Right atrium auricular region (tissue), 2 donors: Measurements from ENCODE around the gene HADHB. TPM values are rescaled to one million over a fixed set of nuclear protein-coding genes. Genes with fewer than 3 reads are reported as not detected.
A peak's percentile ranks its signal among the peaks of the same experiment; 100 is the strongest.
"Not testable (repeated sequence)": the region's sequence is repeated elsewhere in the genome, so short reads cannot be mapped to it uniquely, and the experiment has no call there.

Source experiments
- DNase-seq: peaks from one replicate; pipeline ENCODE4 v3.0.0-alpha.2; 2019; ENCODE audit warnings: low spot score
- H3K27ac ChIP-seq, 2 donors: fragments of 200-600 bp; sonication (generic); 1 replicate in 1 of 2; 2 replicates in 1 of 2; pipeline ENCODE4 v1.5.1; 2016 to 2019
- H3K27me3 ChIP-seq, 2 donors: fragments of 200-600 bp; sonication (generic); one replicate each; pipeline versions ENCODE4 v1.5.1 to v1.6.0; 2017 to 2019
- H3K36me3 ChIP-seq: fragments of 200-600 bp; sonication (generic); one replicate; pipeline ENCODE4 v1.5.1; 2016
- H3K4me1 ChIP-seq, 2 donors: fragments of 200-600 bp; sonication (generic); one replicate each; pipeline versions ENCODE4 v1.5.1 to v1.6.0; 2017 to 2019
- H3K4me3 ChIP-seq, 2 donors: fragments of 200-600 bp; sonication (generic); 1 replicate in 1 of 2; 2 replicates in 1 of 2; pipeline ENCODE4 v1.5.1; 2017 to 2019; ENCODE audit warnings: mild to moderate bottlenecking in 1 of 2, moderate library complexity in 1 of 2
- H3K9me3 ChIP-seq, 2 donors: fragments of 200-600 bp; sonication (generic); one replicate each; pipeline ENCODE4 v1.5.1; 2019
- CTCF ChIP-seq, 2 donors: fragments of 200-600 bp; sonication (generic); IDR thresholded peaks; one replicate each; pipeline ENCODE4 v1.5.1; 2019; ENCODE audit warnings: antibody characterized with exemption in 2 of 2
- total RNA-seq, 2 donors: library from RNA; depleted of rRNA; stranded (reverse); fragments of >200 nt; gene quantifications; one replicate each; pipeline ENCODE4 v1.1.0, GENCODE V29; 2016

Gene HADHB
- total RNA-seq, 2 donors from 2014 or later, result 756 to 770 TPM

- H3K4me1 ChIP-seq, result peaks cover 0 to 29% of the 10 kb centered on the region in 2 donors
- no peak overlapping the region for H3K4me3 ChIP-seq
- H3K9me3 ChIP-seq, result no peaks in the 10 kb centered on the region
- H3K27me3 ChIP-seq, result no peaks in the 10 kb centered on the region
- H3K36me3 ChIP-seq, result peaks cover 23% of the 10 kb centered on the region
- no peak for DNase-seq
- H3K27ac ChIP-seq, result peak overlapping the region in 1 of 2 donors; percentile 87
- TF ChIP-seq CTCF (IDR thresholded peaks at IDR 0.05), result no peak
These were observed 23.5 kb downstream of the HADHB start for GRCh38 chr2:26268213-26268612.

GRCh38 chr2:26268670-26269385, 24.1 kb downstream of the HADHB start:
- H3K4me3 ChIP-seq, DNase-seq, H3K9me3 ChIP-seq, H3K27me3 ChIP-seq: not testable (repeated sequence)
- Histone ChIP-seq H3K36me3 (peaks cover 17% of the 10 kb centered on the region), H3K4me1 (peaks cover 0 to 35% of the 10 kb centered on the region in 2 donors), H3K27ac (peak overlapping the region in 1 of 2 donors; percentile 87)

DNA sequence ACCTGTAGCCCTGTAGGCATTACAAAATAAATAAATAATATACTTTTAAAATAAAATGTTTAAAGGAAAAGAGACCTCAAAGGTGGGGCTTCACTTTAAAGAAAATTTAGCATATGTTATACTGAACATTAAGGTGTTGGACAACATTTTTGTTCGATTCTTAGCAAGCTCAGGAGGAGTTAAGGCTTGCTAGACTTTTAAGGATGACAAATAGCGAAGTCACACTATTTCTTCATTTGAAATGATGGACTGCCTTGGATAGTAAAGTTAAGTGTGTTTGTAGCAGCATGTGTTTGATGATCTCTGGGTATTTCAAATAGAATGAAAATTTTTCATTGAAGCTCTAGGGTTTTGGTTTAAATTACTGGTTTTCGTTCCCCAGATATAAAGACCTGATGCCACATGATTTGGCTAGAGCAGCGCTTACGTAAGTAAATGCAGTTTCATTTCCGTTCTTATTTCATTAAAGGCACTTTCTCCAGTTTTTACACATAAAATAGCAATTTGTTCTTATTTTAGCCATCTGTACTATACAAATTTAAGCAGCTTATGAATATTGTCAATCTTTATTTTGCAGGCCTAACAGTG, 24.9 kb downstream of the HADHB start:
- Histone ChIP-seq H3K4me1 (peaks cover 0 to 43% of the 10 kb centered on the region in 2 donors), H3K27me3 (no peaks in the 10 kb centered on the region), H3K4me3 (no peak overlapping the region), H3K27ac (peak overlapping the region in 1 of 2 donors; percentile 87), H3K9me3 (no peaks in the 10 kb centered on the region), H3K36me3 (peaks cover 9% of the 10 kb centered on the region)
- no peak for TF ChIP-seq CTCF (IDR thresholded peaks at IDR 0.05)
- DNase-seq, result no peak

GRCh38 chr2:26270373-26270772, 25.6 kb downstream of the HADHB start:
- Histone ChIP-seq H3K36me3 (peaks cover 2% of the 10 kb centered on the region), H3K4me1 (peaks cover 0 to 50% of the 10 kb centered on the region in 2 donors), H3K4me3 (no peak overlapping the region), H3K27ac (peak overlapping the region in 1 of 2 donors; percentile 87), H3K27me3 (no peaks in the 10 kb centered on the region), H3K9me3 (no peaks in the 10 kb centered on the region)
- no peak for DNase-seq
- no peak for TF ChIP-seq CTCF (IDR thresholded peaks at IDR 0.05)

DNA sequence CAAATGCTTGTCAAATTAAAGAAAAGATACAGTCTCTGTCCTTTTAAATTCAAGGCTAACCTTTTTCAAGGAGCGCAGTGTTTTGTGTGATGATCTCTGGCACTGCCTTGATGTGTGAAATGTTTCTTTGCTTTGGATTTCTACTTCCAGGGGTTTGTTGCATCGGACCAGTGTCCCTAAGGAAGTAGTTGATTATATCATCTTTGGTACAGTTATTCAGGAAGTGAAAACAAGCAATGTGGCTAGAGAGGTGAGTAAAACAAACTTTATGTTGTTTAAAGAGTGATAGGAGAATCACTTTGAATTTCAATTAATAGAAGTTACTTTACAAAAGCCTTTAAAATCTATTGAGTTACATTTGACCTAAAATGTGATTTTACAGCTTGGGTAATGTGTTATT, 28.8 kb downstream of the HADHB start:
- DNase-seq, result no peak
- Histone ChIP-seq H3K9me3 (no peaks in the 10 kb centered on the region), H3K36me3 (peaks cover 26% of the 10 kb centered on the region), H3K4me3 (no peak overlapping the region), H3K27ac (peak overlapping the region; percentile 54 to 87), H3K4me1 (peaks cover 0 to 44% of the 10 kb centered on the region in 2 donors), H3K27me3 (no peaks in the 10 kb centered on the region)
- TF ChIP-seq CTCF (IDR thresholded peaks at IDR 0.05), result no peak

DNA sequence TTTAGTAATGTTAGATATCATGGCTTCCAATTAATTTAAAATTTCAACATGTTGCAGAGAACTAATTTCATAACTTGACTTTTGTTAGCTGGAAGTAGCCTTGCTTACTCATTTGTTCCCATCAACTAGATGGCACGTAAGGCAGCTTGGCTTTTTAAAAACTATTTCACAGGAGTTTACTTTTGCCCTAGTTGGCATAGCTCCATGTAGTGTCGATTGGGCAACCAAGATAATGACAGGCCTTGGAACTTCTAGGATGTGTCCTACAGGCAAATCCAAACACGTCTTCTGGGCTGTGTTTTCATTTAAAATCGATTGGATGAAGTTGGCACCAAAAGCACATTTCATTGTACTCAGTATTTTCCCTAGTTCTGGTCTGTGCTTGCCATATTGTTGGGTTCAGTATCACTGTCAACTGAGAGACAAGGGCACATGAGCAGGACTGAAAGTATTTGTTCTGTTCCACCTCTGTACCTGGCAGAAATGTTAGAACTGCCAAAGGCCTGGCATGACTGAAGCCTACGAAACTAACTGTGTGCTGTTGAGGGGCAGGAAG, 29.4 kb downstream of the HADHB start:
- DNase-seq, result peak; percentile 94
- Histone ChIP-seq H3K4me3 (no peak overlapping the region), H3K36me3 (peaks cover 32% of the 10 kb centered on the region), H3K4me1 (peaks cover 0 to 42% of the 10 kb centered on the region in 2 donors), H3K27me3 (no peaks in the 10 kb centered on the region), H3K9me3 (no peaks in the 10 kb centered on the region), H3K27ac (peak overlapping the region; percentile 54 to 87)
- no peak for TF ChIP-seq CTCF (IDR thresholded peaks at IDR 0.05)
